Chondrocyte (in vitro differentiated cells): ENCODE measurements around the gene NPRL2. TPM values are rescaled to one million over a fixed set of nuclear protein-coding genes. Genes with fewer than 3 reads are reported as not detected.

Experiments
- DNase-seq: peaks from one replicate; pipeline ENCODE4 v3.0.0; 2021; ENCODE audit warnings: mixed read lengths, low spot score
- H3K27ac Mint-ChIP-seq: one replicate; pipeline ENCODE4 v1.8.0; 2021; ENCODE audit warnings: mild to moderate bottlenecking, moderate library complexity, mixed read lengths; ENCODE audit not compliant: unreplicated experiment
- H3K27me3 Mint-ChIP-seq: 2 replicates; pipeline ENCODE4 v1.8.0; 2021; ENCODE audit warnings: low read depth, mixed read lengths
- H3K36me3 Mint-ChIP-seq: 2 replicates; pipeline ENCODE4 v1.8.0; 2021; ENCODE audit warnings: low read depth, mixed read lengths
- H3K4me1 Mint-ChIP-seq: 2 replicates; pipeline ENCODE4 v1.8.0; 2021; ENCODE audit warnings: low read depth, mild to moderate bottlenecking, mixed read lengths
- H3K4me3 Mint-ChIP-seq: one replicate; pipeline ENCODE4 v1.8.0; 2021; ENCODE audit warnings: mild to moderate bottlenecking, moderate library complexity, mixed read lengths; ENCODE audit not compliant: unreplicated experiment
- H3K9me3 Mint-ChIP-seq: 2 replicates; pipeline ENCODE4 v1.8.0; 2021; ENCODE audit warnings: low read depth, mixed read lengths
- total RNA-seq: library from RNA; stranded (reverse); gene quantifications from 3 replicates; pipeline ENCODE4 v1.2.1, GENCODE V29; 2021
- TF ChIP-seq, protein P1 (sequence below): fragments of 200-600 bp; sonication (generic); IDR thresholded peaks from 2 replicates; pipeline ENCODE4 v1.5.0; 2021; ENCODE audit warnings: antibody characterized with exemption, mild to moderate bottlenecking, moderate library complexity

The NPRL2 gene
- total RNA-seq, 1 donor from 2014 or later, result 21.7 TPM

- Mint-ChIP-seq H3K27ac (no peak overlapping the region), H3K9me3 (no peaks in the 10 kb centered on the region), H3K27me3 (no peaks in the 10 kb centered on the region)
Observed at GRCh38 chr3:50390508-50391224, 40.1 kb upstream of the NPRL2 start.

DNA sequence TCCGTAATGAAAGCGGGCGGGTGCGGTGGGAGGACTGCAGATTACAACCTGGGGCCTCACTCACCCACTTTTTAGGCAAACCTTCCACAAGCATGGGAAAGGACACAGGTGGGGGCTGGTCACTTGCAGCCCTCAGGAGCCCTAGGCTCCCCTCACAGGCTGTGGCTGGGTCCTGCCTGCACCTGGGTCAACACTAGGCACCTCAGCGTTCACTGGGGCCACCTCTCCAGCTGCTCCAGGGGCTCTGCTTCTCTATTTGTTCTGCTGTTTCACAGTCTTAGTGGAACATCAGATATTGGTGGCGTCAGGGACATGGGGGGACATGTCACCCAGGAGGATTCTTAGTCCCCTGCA lies 38.8 kb upstream of the NPRL2 start:
- Mint-ChIP-seq H3K4me3 (no peak overlapping the region), H3K36me3 (no peaks in the 10 kb centered on the region), H3K4me1 (peaks cover 6% of the 10 kb centered on the region), H3K9me3 (no peaks in the 10 kb centered on the region), H3K27me3 (no peaks in the 10 kb centered on the region), H3K27ac (no peak overlapping the region)
- no peak for DNase-seq
- TF ChIP-seq, protein P1, sequence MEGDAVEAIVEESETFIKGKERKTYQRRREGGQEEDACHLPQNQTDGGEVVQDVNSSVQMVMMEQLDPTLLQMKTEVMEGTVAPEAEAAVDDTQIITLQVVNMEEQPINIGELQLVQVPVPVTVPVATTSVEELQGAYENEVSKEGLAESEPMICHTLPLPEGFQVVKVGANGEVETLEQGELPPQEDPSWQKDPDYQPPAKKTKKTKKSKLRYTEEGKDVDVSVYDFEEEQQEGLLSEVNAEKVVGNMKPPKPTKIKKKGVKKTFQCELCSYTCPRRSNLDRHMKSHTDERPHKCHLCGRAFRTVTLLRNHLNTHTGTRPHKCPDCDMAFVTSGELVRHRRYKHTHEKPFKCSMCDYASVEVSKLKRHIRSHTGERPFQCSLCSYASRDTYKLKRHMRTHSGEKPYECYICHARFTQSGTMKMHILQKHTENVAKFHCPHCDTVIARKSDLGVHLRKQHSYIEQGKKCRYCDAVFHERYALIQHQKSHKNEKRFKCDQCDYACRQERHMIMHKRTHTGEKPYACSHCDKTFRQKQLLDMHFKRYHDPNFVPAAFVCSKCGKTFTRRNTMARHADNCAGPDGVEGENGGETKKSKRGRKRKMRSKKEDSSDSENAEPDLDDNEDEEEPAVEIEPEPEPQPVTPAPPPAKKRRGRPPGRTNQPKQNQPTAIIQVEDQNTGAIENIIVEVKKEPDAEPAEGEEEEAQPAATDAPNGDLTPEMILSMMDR, result no peak

More at GRCh38 chr3:50390508-50391224, 40.1 kb upstream of the NPRL2 start:
- TF ChIP-seq, protein P1, result no peak
- DNase-seq, result no peak
- Mint-ChIP-seq H3K4me3 (no peak overlapping the region), H3K4me1 (peaks cover 6% of the 10 kb centered on the region), H3K36me3 (no peaks in the 10 kb centered on the region)

GRCh38 chr3:50388720-50389413 lies 38.3 kb upstream of the NPRL2 start:
- H3K27ac Mint-ChIP-seq, result no peak overlapping the region
- TF ChIP-seq, protein P1, result peak; percentile 33
- peaks cover 6% of the 10 kb centered on the region for H3K4me1 Mint-ChIP-seq
- H3K9me3 Mint-ChIP-seq, result no peaks in the 10 kb centered on the region
- H3K4me3 Mint-ChIP-seq, result no peak overlapping the region
- H3K27me3 Mint-ChIP-seq, result peaks cover 2% of the 10 kb centered on the region
- DNase-seq, result no peak
- no peaks in the 10 kb centered on the region for H3K36me3 Mint-ChIP-seq

DNA sequence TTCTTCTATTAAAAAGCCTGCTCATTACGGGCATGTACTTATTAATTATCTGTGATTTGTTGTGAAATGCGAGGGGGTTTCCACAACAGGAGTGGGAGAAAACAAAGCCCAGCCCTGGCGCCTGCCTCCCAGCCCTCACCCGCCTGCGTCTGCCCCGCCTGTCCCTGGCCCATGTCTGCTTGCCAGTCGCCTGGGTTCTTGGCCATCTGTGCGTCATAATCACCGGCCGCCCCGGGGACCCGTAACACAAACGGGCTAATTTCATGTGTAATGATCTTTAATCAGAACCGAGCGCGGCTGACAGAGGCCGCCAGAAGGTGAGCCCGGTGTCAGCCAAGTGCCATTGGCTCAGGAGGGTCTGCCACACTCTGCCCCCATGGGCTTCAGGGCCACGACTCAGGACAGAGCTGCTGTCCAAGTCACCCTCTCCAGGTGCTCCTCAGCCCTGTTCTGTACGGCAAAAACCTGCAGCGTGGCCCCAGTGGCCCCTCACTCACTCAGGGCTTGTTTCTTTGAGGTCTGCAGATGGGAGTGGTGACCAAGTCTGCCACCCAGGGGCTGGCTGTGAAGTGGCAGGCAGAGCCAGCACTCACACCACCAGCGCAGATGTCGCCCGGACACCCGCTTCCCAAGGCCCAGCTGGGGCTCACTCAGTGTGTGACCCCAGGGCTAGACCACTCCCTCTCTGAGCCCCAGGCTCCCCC lies 37.6 kb upstream of the NPRL2 start:
- TF ChIP-seq, protein P1, result peak; percentile 74
- Mint-ChIP-seq H3K27ac (no peak overlapping the region), H3K9me3 (no peaks in the 10 kb centered on the region)

DNA sequence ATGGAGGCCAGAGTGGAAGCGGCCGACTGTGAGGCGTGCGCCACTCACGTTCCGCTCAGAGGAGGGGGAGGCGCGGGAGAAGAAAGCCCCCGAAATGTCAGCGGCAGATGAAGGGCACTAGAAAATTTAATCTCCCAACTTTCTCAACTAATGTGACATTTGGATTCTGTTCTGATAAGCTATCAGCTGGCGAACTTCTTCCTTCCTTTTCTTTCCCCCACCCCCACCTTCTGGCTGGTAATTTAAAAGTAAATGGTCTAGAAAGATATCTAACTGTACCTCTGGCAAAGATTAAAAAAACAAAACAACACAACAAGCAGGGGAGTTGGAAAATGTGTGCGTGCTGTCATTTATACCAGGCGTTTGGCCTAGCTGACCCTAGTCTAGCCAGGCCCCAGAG lies 35.2 kb upstream of the NPRL2 start:
- Mint-ChIP-seq H3K36me3 (no peaks in the 10 kb centered on the region), H3K27ac (no peak overlapping the region), H3K27me3 (peaks cover 4% of the 10 kb centered on the region), H3K4me3 (no peak overlapping the region), H3K4me1 (peaks cover 15% of the 10 kb centered on the region), H3K9me3 (no peaks in the 10 kb centered on the region)
- TF ChIP-seq, protein P1, result no peak
- DNase-seq, result no peak

More for the DNA sequence above, 37.6 kb upstream of the NPRL2 start:
- Mint-ChIP-seq H3K4me1 (peaks cover 6% of the 10 kb centered on the region), H3K27me3 (peaks cover 4% of the 10 kb centered on the region), H3K4me3 (no peak overlapping the region), H3K36me3 (no peaks in the 10 kb centered on the region)
- no peak for DNase-seq
